DND-41 (cell line): ENCODE results near the gene TUBB3.

Source experiments
- ATAC-seq: fragments of 200-7000 bp; cut with Tn5 transposase; 3 replicates; pipeline ENCODE4 v1.9.1; 2021; ENCODE audit warnings: low read depth; ENCODE audit not compliant: insufficient read depth
- DNase-seq: peaks from one replicate; pipeline ENCODE4 v3.0.0-alpha.2; 2020
- H2AFZ ChIP-seq: 2 replicates; pipeline ENCODE4 v1.6.0; 2012; ENCODE audit warnings: low read depth, low read length
- H3K27ac ChIP-seq: 2 replicates; pipeline ENCODE4 v1.5.1; 2012; ENCODE audit warnings: low read length, inconsistent platforms
- H3K27me3 ChIP-seq: fragments of 200-600 bp; sonication (generic); 2 replicates; pipeline ENCODE4 v1.6.0; 2012; ENCODE audit warnings: low read length, mild to moderate bottlenecking, inconsistent platforms; ENCODE audit not compliant: insufficient read depth, poor library complexity
- H3K36me3 ChIP-seq: 2 replicates; pipeline ENCODE4 v1.5.1; 2012; ENCODE audit warnings: low read length, inconsistent platforms; ENCODE audit not compliant: insufficient read depth
- H3K4me1 ChIP-seq: 2 replicates; pipeline ENCODE4 v1.5.1; 2012; ENCODE audit warnings: mild to moderate bottlenecking, low read length; ENCODE audit not compliant: insufficient read depth
- H3K4me2 ChIP-seq: 2 replicates; pipeline ENCODE4 v1.6.0; 2012; ENCODE audit warnings: mild to moderate bottlenecking, moderate library complexity, low read length, inconsistent platforms; ENCODE audit not compliant: insufficient read depth
- H3K4me3 ChIP-seq, 2 experiments: fragments of 200-600 bp in 1 of 2; shearing (Covaris generic) in 1 of 2; 2 replicates each; pipeline ENCODE4 v1.5.1; 2012 to 2016; ENCODE audit warnings: inconsistent platforms in 2 of 2, low read length in 2 of 2, mild to moderate bottlenecking in 2 of 2, low read depth in 1 of 2, moderate library complexity in 1 of 2
- H3K79me2 ChIP-seq: 2 replicates; pipeline ENCODE4 v1.6.0; 2012; ENCODE audit warnings: low read length, inconsistent platforms; ENCODE audit not compliant: insufficient read depth
- H3K9ac ChIP-seq: 2 replicates; pipeline ENCODE4 v1.6.0; 2012; ENCODE audit warnings: low read depth, mild to moderate bottlenecking, inconsistent platforms, low read length, moderate library complexity
- H3K9me3 ChIP-seq: 2 replicates; pipeline ENCODE4 v1.5.1; 2012; ENCODE audit warnings: low read length, moderate library complexity, mild to moderate bottlenecking, inconsistent platforms; ENCODE audit not compliant: insufficient read depth, severe bottlenecking
- H4K20me1 ChIP-seq: 2 replicates; pipeline ENCODE4 v1.6.0; 2012; ENCODE audit warnings: low read length; ENCODE audit not compliant: insufficient read depth
- CTCF ChIP-seq: IDR thresholded peaks from 2 replicates; pipeline ENCODE4 v1.5.1; 2012; ENCODE audit warnings: borderline replicate concordance, low read length, moderate library complexity, mild to moderate bottlenecking; ENCODE audit not compliant: poor library complexity, severe bottlenecking; ENCODE audit errors: extremely low read depth
- EZH2 ChIP-seq: IDR thresholded peaks from 3 replicates; pipeline ENCODE4 v1.6.1; 2012; ENCODE audit warnings: borderline replicate concordance, low read depth, mild to moderate bottlenecking, moderate library complexity, low read length, inconsistent platforms; ENCODE audit not compliant: severe bottlenecking

TUBB3 gene

GRCh38 chr16:89880477-89881367 lies 42.4 kb upstream of the TUBB3 start:
- TF ChIP-seq EZH2: no peak
- TF ChIP-seq CTCF: no peak

GRCh38 chr16:89881368-89881730 lies 41.8 kb upstream of the TUBB3 start:
- Histone ChIP-seq H3K27me3 (no peaks in the 10 kb centered on the region), H2AFZ (no peak overlapping the region), H4K20me1 (peaks cover 60% of the 10 kb centered on the region), H3K9me3 (no peaks in the 10 kb centered on the region), H3K4me3 (no peak overlapping the region), H3K27ac (no peak overlapping the region), H3K4me1 (no peaks in the 10 kb centered on the region), H3K36me3 (peaks cover 81% of the 10 kb centered on the region), H3K9ac (no peak overlapping the region), H3K79me2 (peaks cover 70% of the 10 kb centered on the region), H3K4me2 (no peak overlapping the region)
- DNase-seq (no peak), ATAC-seq (0 out of 3 replicates have a peak, but pooled peaks have one; percentile 12)
- TF ChIP-seq EZH2 (no peak), CTCF (no peak)

More at GRCh38 chr16:89880477-89881367, 42.4 kb upstream of the TUBB3 start:
- peak; percentile 71; the same call in 2 of the 3 replicates for ATAC-seq
- peaks cover 84% of the 10 kb centered on the region for H3K36me3 ChIP-seq
- H3K27me3 ChIP-seq: no peaks in the 10 kb centered on the region
- H3K79me2 ChIP-seq: peaks cover 76% of the 10 kb centered on the region
- H3K4me1 ChIP-seq: no peaks in the 10 kb centered on the region; the same call in 1 of the 2 replicates
- H3K4me2 ChIP-seq: no peak overlapping the region
- H3K9ac ChIP-seq: no peak overlapping the region
- no peak overlapping the region for H3K27ac ChIP-seq
- H3K9me3 ChIP-seq: peaks cover 4% of the 10 kb centered on the region
- peak; percentile 30 for DNase-seq
- no peak overlapping the region for H3K4me3 ChIP-seq
- no peak overlapping the region for H2AFZ ChIP-seq
- peaks cover 60% of the 10 kb centered on the region for H4K20me1 ChIP-seq

- Histone ChIP-seq H3K79me2 (peaks cover 51% of the 10 kb centered on the region), H3K36me3 (peaks cover 88% of the 10 kb centered on the region), H3K4me3 (no peak overlapping the region), H3K9ac (no peak overlapping the region), H3K9me3 (no peaks in the 10 kb centered on the region), H3K27me3 (no peaks in the 10 kb centered on the region), H2AFZ (no peak overlapping the region), H3K4me1 (no peaks in the 10 kb centered on the region), H4K20me1 (peaks cover 48% of the 10 kb centered on the region), H3K4me2 (no peak overlapping the region), H3K27ac (no peak overlapping the region)
- DNase-seq (no peak), ATAC-seq (no peak)
- TF ChIP-seq EZH2 (no peak), CTCF (no peak)
Measured at GRCh38 chr16:89883346-89884040, 39.6 kb upstream of the TUBB3 start.
